H1 (cell line): ENCODE results near the gene SPATA31E1. TPM values are rescaled to one million over a fixed set of nuclear protein-coding genes. Genes with fewer than 3 reads are reported as not detected.
A peak's percentile ranks its signal among the peaks of the same experiment; 100 is the strongest.

Experiments
- CTCF ChIA-PET: fragments of 300-600 bp; sonication (Branson Sonifier 250); formaldehyde crosslinking; loops from one replicate; lab custom pipeline; 2021; ENCODE audit not compliant: partially characterized antibody; lab: Charles Lee
- POLR2A ChIA-PET: fragments of 300-600 bp; sonication (Branson Sonifier 250); formaldehyde crosslinking; loops from one replicate; lab custom pipeline; 2021; ENCODE audit warnings: inconsistent platforms; ENCODE audit not compliant: partially characterized antibody; lab: Charles Lee
- DNase-seq, 2 experiments: peaks; one replicate each; pipeline versions ENCODE4 v3.0.0 to v3.0.0-alpha.2; 2010 to 2022; ENCODE audit warnings: low spot score in 2 of 2, low read depth in 1 of 2, mixed read lengths in 1 of 2
- FAIRE-seq: peaks from 2 replicates; lab custom pipeline; 2011; peaks lifted over from hg19 to GRCh38; lab: Jason Lieb, UNC
- H2AFZ ChIP-seq: 2 replicates; pipeline ENCODE4 v1.8.1; 2012; ENCODE audit warnings: low read length, inconsistent platforms
- H2AK5ac ChIP-seq: 2 replicates; pipeline ENCODE4 v1.6.1; 2013; ENCODE audit warnings: low read depth, low read length
- H2BK120ac ChIP-seq: replicated peaks from 2 replicates; pipeline ENCODE3; 2013; ENCODE audit warnings: low read depth, low read length, inconsistent platforms
- H2BK12ac ChIP-seq: 2 replicates; pipeline ENCODE4 v1.6.1; 2013; ENCODE audit warnings: low read depth, low read length
- H2BK15ac ChIP-seq: 2 replicates; pipeline ENCODE4 v1.6.1; 2013; ENCODE audit warnings: low read length
- H2BK20ac ChIP-seq: 2 replicates; pipeline ENCODE4 v1.6.1; 2013; ENCODE audit warnings: low read length
- H2BK5ac ChIP-seq: 2 replicates; pipeline ENCODE4 v1.6.1; 2013; ENCODE audit warnings: low read depth, low read length
- H3K14ac ChIP-seq: 2 replicates; pipeline ENCODE4 v1.6.1; 2013; ENCODE audit warnings: inconsistent platforms; ENCODE audit not compliant: insufficient read length
- H3K18ac ChIP-seq: 2 replicates; pipeline ENCODE4 v1.6.1; 2013; ENCODE audit warnings: low read length; ENCODE audit errors: extremely low read depth
- H3K23ac ChIP-seq: 2 replicates; pipeline ENCODE4 v1.6.1; 2013; ENCODE audit warnings: inconsistent platforms; ENCODE audit not compliant: insufficient read length
- H3K23me2 ChIP-seq: 2 replicates; pipeline ENCODE4 v1.6.1; 2013; ENCODE audit warnings: low read depth, low read length
- H3K27ac ChIP-seq: 2 replicates; pipeline ENCODE4 v1.6.1; 2011; ENCODE audit warnings: low read depth, low read length, inconsistent platforms
- H3K27me3 ChIP-seq, 4 experiments: replicated peaks in 1 of 4; 1 replicate in 1 of 4; 2 replicates in 3 of 4; pipeline versions ENCODE4 v1.6.1 to v1.8.1; 2011 to 2013; ENCODE audit warnings: low read length in 3 of 4, mild to moderate bottlenecking in 3 of 4, inconsistent platforms in 2 of 4, mixed read lengths in 2 of 4, moderate library complexity in 1 of 4; ENCODE audit not compliant: control insufficient read depth in 3 of 4, insufficient read depth in 3 of 4; ENCODE audit errors: extremely low read depth in 1 of 4
- H3K36me3 ChIP-seq, 4 experiments: 2 replicates each; pipeline versions ENCODE4 v1.6.1 to v1.8.1; 2011 to 2013; ENCODE audit warnings: mild to moderate bottlenecking in 4 of 4, low read length in 3 of 4, moderate library complexity in 2 of 4, control low read depth in 1 of 4, inconsistent platforms in 1 of 4; ENCODE audit not compliant: insufficient read depth in 4 of 4, control insufficient read depth in 2 of 4
- H3K4ac ChIP-seq: replicated peaks from 2 replicates; pipeline ENCODE3; 2013; ENCODE audit warnings: low read length, low read depth, mixed read lengths, inconsistent platforms; ENCODE audit not compliant: insufficient read length
- H3K4me1 ChIP-seq, 4 experiments: replicated peaks in 1 of 4; 1 replicate in 1 of 4; 2 replicates in 3 of 4; pipeline versions ENCODE4 v1.6.1 to v1.8.1; 2011 to 2013; ENCODE audit warnings: low read length in 3 of 4, inconsistent platforms in 2 of 4, mixed read lengths in 1 of 4; ENCODE audit not compliant: insufficient read depth in 4 of 4, control insufficient read depth in 3 of 4
- H3K4me2 ChIP-seq, 2 experiments: 2 replicates each; pipeline versions ENCODE4 v1.6.1 to v1.8.1; 2011 to 2013; ENCODE audit warnings: low read depth in 2 of 2, low read length in 2 of 2, control low read depth in 1 of 2, inconsistent platforms in 1 of 2, mild to moderate bottlenecking in 1 of 2; ENCODE audit not compliant: insufficient read depth in 1 of 2
- H3K4me3 ChIP-seq, 4 experiments: fragments of 200-600, 300-600 bp in 1 of 4; sonication (generic), shearing (Covaris generic), sonication (Bioruptor Twin) in 1 of 4; 2 replicates each; pipeline versions ENCODE4 v1.5.1 to v1.8.1; 2011 to 2016; ENCODE audit warnings: low read length in 4 of 4, low read depth in 3 of 4, control low read depth in 2 of 4, inconsistent platforms in 2 of 4, mild to moderate bottlenecking in 2 of 4, mixed read lengths in 1 of 4, moderate library complexity in 1 of 4; ENCODE audit not compliant: insufficient read depth in 2 of 4; ENCODE audit errors: extremely low read depth in 1 of 4
- H3K56ac ChIP-seq: replicated peaks from 2 replicates; pipeline ENCODE3; 2013; ENCODE audit warnings: low read depth, mild to moderate bottlenecking, mixed read lengths, low read length, inconsistent platforms; ENCODE audit not compliant: insufficient read length
- H3K79me1 ChIP-seq: 2 replicates; pipeline ENCODE4 v1.6.1; 2013; ENCODE audit warnings: low read depth, low read length, control low read depth
- H3K79me2 ChIP-seq, 2 experiments: 2 replicates each; pipeline versions ENCODE4 v1.6.1 to v1.8.1; 2012 to 2013; ENCODE audit warnings: low read length in 2 of 2, mild to moderate bottlenecking in 2 of 2, inconsistent platforms in 1 of 2; ENCODE audit not compliant: insufficient read depth in 2 of 2, control insufficient read depth in 1 of 2
- H3K9ac ChIP-seq, 4 experiments: replicated peaks in 1 of 4; 1 replicate in 1 of 4; 2 replicates in 3 of 4; pipeline versions ENCODE4 v1.6.1 to v1.8.1; 2011 to 2013; ENCODE audit warnings: low read depth in 3 of 4, low read length in 3 of 4, control low read depth in 2 of 4, mild to moderate bottlenecking in 2 of 4, moderate library complexity in 2 of 4, inconsistent platforms in 1 of 4; ENCODE audit errors: extremely low read depth in 1 of 4
- H3K9me3 ChIP-seq, 2 experiments: 2 replicates each; pipeline versions ENCODE4 v1.6.1 to v1.8.1; 2012 to 2013; ENCODE audit warnings: mild to moderate bottlenecking in 2 of 2, moderate library complexity in 2 of 2, control low read depth in 1 of 2, inconsistent platforms in 1 of 2, low read depth in 1 of 2, low read length in 1 of 2, mixed read lengths in 1 of 2; ENCODE audit not compliant: insufficient read depth in 2 of 2
- H4K20me1 ChIP-seq, 2 experiments: replicated peaks in 1 of 2; 2 replicates each; pipeline versions ENCODE3 to v1.8.1; 2011 to 2013; ENCODE audit warnings: inconsistent platforms in 2 of 2, low read length in 2 of 2, mild to moderate bottlenecking in 1 of 2; ENCODE audit not compliant: insufficient read depth in 2 of 2, control insufficient read depth in 1 of 2
- H4K5ac ChIP-seq: 2 replicates; pipeline ENCODE4 v1.6.1; 2013; ENCODE audit warnings: low read length, low read depth, mixed read lengths, inconsistent platforms; ENCODE audit not compliant: insufficient read length
- H4K8ac ChIP-seq: 2 replicates; pipeline ENCODE4 v1.8.0; 2013; ENCODE audit warnings: mild to moderate bottlenecking, moderate library complexity, low read length, inconsistent platforms; ENCODE audit not compliant: insufficient read depth; ENCODE audit errors: extremely low read depth
- H4K91ac ChIP-seq: replicated peaks from 2 replicates; pipeline ENCODE3; 2013; ENCODE audit warnings: low read length, mixed read lengths, inconsistent platforms; ENCODE audit not compliant: insufficient read length
- ASH2L ChIP-seq: fragments of 200-600, 300-600 bp; sonication (generic); IDR thresholded peaks from one replicate; pipeline ENCODE4 v1.7.1; 2017; ENCODE audit warnings: low read length
- BRCA1 ChIP-seq: IDR thresholded peaks from 2 replicates; pipeline ENCODE4 v1.6.1; 2012; ENCODE audit warnings: low read depth, low read length, improper control_type of control experiment
- CREB1 ChIP-seq: IDR thresholded peaks from 2 replicates; pipeline ENCODE4 v1.6.1; 2012; ENCODE audit warnings: inconsistent platforms
- HDAC2 ChIP-seq, 2 experiments: fragments of 300-600 bp in 1 of 2; sonication (generic) in 1 of 2; IDR thresholded peaks; 2 replicates each; pipeline ENCODE4 v1.6.1; 2011 to 2012; ENCODE audit warnings: low read depth in 2 of 2, low read length in 2 of 2, mild to moderate bottlenecking in 2 of 2, moderate library complexity in 2 of 2, borderline replicate concordance in 1 of 2, inconsistent platforms in 1 of 2
- JUND ChIP-seq: IDR thresholded peaks from 2 replicates; pipeline ENCODE4 v1.6.1; 2011; ENCODE audit warnings: mild to moderate bottlenecking, improper control_type of control experiment, low read length
- POU5F1 ChIP-seq: IDR thresholded peaks from 2 replicates; pipeline ENCODE4 v1.6.1; 2011; ENCODE audit warnings: low read depth, mild to moderate bottlenecking, low read length, moderate library complexity
- RBBP5 ChIP-seq: IDR thresholded peaks from 2 replicates; pipeline ENCODE4 v1.7.1; 2012; ENCODE audit warnings: low read depth, mild to moderate bottlenecking, inconsistent platforms, low read length, moderate library complexity, borderline replicate concordance
- SIX5 ChIP-seq: IDR thresholded peaks from 2 replicates; pipeline ENCODE4 v1.6.1; 2011; ENCODE audit warnings: mild to moderate bottlenecking, low read depth, low read length
- TEAD4 ChIP-seq: IDR thresholded peaks from 2 replicates; pipeline ENCODE4 v1.6.1; 2012; ENCODE audit warnings: low read depth, low read length, inconsistent platforms, mixed read lengths
- WGBS, 2 experiments: shearing (Covaris generic) in 1 of 2; methylation state at CpG; one replicate each; pipeline versions ENCODE4 v1.1.6 to v1.1.7; 2013 to 2015; ENCODE audit warnings: low lambda C conversion rate in 2 of 2, mixed read lengths in 2 of 2, inconsistent platforms in 1 of 2, low coverage in 1 of 2, missing lambda C conversion rate in 1 of 2; ENCODE audit not compliant: insufficient replicate concordance in 2 of 2, insufficient coverage in 1 of 2, insufficient read length in 1 of 2; ENCODE audit errors: extremely low coverage in 1 of 2, missing lambda C conversion rate in 1 of 2; 5-methylcytosine and 5-hydroxymethylcytosine counted together
- polyA plus RNA-seq, 7 experiments: library from polyadenylated mRNA; depleted of rRNA in 3 of 7; stranded (reverse) in 5 of 7; unstranded in 2 of 7; fragments of >200 nt in 5 of 7; fragments of 200-250 nt in 2 of 7; gene quantifications; 1 replicate in 5 of 7; 2 replicates in 1 of 7; 4 replicates in 1 of 7; pipeline versions ENCODE4 v1.2.1 to v1.2.3, GENCODE V29; 2011 to 2013; ENCODE audit warnings: missing spikeins in 2 of 7, mixed read lengths in 2 of 7
- total RNA-seq: library from RNA; stranded (reverse); fragmentation: NEBNext Ultra II Directional; extraction: Animal tissue kit (Norgen Biotek cat#: 25700); gene quantifications from 2 replicates; pipeline ENCODE4 v1.2.1, GENCODE V29; 2021

The SPATA31E1 gene
- total and polyA plus RNA-seq, 2 of the 8 experiments (the other 6 are each of a cell fraction or from before 2014, with no cell fraction given), result 0.05 to 0.09 TPM

DNA sequence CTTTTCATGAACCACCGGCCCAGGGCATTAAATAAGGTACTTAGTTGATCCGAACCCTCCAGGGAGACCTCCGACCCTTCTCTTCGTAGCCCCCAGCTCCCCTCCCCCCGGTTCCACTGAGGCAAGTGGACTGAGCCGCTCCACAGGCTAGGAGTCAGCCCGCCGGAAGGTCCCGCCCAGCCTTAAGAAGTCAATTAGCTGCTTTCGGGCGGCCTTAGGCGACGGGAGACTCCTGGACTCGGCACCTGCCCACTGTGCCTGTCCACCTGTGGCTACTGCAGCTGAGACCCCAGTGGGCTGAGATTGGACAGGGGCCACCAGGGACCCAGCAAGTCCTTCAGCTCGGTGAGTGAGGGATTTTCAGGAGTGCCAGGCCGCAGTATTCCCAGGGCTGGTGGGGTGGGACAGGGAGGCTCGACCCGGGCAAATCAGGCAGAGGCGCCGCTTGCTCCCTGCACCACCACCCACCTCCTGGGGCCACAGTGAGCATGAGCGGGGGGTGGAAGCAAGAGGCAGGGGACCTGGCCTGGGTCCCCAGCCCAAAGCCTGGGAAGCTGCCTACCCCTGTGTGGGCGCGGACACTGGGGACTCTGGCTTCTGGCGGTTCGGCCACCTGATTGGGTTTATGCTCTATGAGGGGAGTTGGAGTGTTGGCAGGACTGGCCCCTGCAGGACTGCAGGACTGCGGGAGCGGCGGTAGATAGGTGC, 39.6 kb upstream of the SPATA31E1 start:
- no peak overlapping the region for H2BK15ac ChIP-seq
- H4K5ac ChIP-seq, result no peak overlapping the region
- no peak overlapping the region for H3K4me3 ChIP-seq
- no peak overlapping the region for H2BK20ac ChIP-seq
- H4K8ac ChIP-seq, result peak overlapping the region; percentile 51; the same call in 1 of the 2 replicates
- H3K23ac ChIP-seq, result no peak overlapping the region
- no peak overlapping the region for H3K9ac ChIP-seq
- H3K14ac ChIP-seq, result no peak overlapping the region
- ChIA-PET POLR2A (no interaction called here), CTCF (interaction anchor here (1.3 to 1.4 kb wide), 2 partner anchors 9 to 30 kb away, joined by 3 to 5 read pairs; no protein-coding TSS in a partner anchor)
- no peak overlapping the region for H3K56ac ChIP-seq
- H2AK5ac ChIP-seq, result no peak overlapping the region
- WGBS, 2 experiments, result 94% methylated on average over 27 of the region's 28 CpGs; no CpG with 5 or more reads in 1 of the 2 experiments
- H4K91ac ChIP-seq, result no peak overlapping the region
- no peak for FAIRE-seq
- H3K4me1 ChIP-seq, result no peaks in the 10 kb centered on the region
- no peak overlapping the region for H2BK12ac ChIP-seq
- H3K9me3 ChIP-seq, result peaks cover 3 to 5% of the 10 kb centered on the region in 2 experiments; a peak in 1 of 4 replicates
- no peak overlapping the region for H3K4ac ChIP-seq
- H3K27me3 ChIP-seq, result no peaks in the 10 kb centered on the region
- no peaks in the 10 kb centered on the region for H4K20me1 ChIP-seq
- no peak overlapping the region for H3K18ac ChIP-seq
- no peaks in the 10 kb centered on the region for H3K79me1 ChIP-seq
- TF ChIP-seq SIX5 (no peak), JUND (no peak), RBBP5 (no peak), BRCA1 (no peak), ASH2L (no peak), TEAD4 (no peak), HDAC2 (IDR thresholded peaks at IDR 0.05; ENCODE audit: borderline replicate concordance in 1 of 2, low read depth in 2 of 2, low read length in 2 of 2) (no peak), CREB1 (no peak), POU5F1 (no peak)
- TF ChIP-seq, all 59 proteins: peak for 0
- Histone ChIP-seq H2AFZ (no peak overlapping the region), H2BK120ac (no peak overlapping the region), H3K4me2 (no peak overlapping the region), H2BK5ac (no peak overlapping the region), H3K23me2 (no peaks in the 10 kb centered on the region; the same call in 1 of the 2 replicates), H3K27ac (no peak overlapping the region), H3K36me3 (no peaks in the 10 kb centered on the region), H3K79me2 (no peaks in the 10 kb centered on the region)
- DNase-seq, result no peak
